Fibroblast of upper back skin (primary cell): ENCODE measurements around the gene NR2F2.

Experiments
- DNase-seq: peaks from one replicate; pipeline ENCODE4 v3.0.0-alpha.2; 2013

The NR2F2 gene

DNA sequence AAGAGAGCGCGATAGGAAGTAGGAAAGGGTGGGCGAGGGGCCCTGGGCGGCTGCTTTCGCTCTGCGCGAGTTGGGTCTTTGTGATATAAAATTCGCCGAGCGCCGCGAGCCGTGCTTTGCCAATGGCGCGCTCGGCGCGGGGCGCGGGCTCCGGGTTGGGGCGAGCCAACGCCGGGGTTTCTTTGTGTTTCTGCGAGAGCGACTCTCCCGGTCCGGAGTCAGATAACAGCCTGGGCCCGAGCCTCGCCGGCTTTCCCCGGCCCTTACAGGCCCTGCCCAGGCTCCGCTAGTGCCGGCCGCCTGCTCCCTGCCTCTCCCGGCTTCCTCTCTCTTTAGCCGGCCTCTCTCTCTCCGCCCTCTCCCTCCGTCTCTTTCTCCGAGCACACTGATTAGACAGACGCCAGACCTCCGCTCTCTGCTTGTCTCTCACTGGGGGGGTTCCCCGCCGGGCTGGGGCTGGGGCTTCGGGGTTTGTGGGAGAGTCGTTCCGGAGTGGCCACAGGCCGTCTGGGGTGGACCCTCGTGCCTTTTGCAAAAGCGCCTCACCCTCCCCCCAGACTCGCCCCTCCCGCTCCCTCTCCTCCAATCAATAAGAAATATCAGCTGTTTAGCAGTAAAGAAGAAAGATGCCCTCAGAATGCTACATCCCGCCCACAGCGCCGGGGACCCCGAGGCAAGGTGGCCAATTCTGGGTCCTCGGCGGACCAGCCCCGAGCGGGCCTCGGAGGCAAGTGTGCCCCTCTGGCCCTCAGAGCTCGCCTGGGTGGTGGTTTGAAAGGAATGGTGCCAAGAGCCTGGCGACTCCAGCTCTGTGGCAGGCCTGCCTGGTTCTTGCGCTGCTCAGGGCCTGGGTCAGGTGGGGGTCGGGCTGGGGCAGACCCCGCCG lies 2.9 kb downstream of the NR2F2 start:
- DNase-seq: no peak

DNA sequence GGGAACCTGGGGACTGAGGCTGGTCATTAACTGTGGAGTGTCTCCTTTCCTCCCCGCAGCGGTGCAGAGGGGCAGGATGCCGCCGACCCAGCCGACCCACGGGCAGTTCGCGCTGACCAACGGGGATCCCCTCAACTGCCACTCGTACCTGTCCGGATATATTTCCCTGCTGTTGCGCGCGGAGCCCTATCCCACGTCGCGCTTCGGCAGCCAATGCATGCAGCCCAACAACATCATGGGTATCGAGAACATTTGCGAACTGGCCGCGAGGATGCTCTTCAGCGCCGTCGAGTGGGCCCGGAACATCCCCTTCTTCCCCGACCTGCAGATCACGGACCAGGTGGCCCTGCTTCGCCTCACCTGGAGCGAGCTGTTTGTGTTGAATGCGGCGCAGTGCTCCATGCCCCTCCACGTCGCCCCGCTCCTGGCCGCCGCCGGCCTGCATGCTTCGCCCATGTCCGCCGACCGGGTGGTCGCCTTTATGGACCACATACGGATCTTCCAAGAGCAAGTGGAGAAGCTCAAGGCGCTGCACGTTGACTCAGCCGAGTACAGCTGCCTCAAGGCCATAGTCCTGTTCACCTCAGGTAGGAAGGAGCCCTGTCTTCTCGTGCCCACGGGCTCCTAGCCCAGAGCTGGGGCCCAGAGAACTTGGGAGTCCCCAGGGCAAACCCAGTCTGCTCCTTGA lies 3.7 kb downstream of the NR2F2 start:
- no peak for DNase-seq

DNA sequence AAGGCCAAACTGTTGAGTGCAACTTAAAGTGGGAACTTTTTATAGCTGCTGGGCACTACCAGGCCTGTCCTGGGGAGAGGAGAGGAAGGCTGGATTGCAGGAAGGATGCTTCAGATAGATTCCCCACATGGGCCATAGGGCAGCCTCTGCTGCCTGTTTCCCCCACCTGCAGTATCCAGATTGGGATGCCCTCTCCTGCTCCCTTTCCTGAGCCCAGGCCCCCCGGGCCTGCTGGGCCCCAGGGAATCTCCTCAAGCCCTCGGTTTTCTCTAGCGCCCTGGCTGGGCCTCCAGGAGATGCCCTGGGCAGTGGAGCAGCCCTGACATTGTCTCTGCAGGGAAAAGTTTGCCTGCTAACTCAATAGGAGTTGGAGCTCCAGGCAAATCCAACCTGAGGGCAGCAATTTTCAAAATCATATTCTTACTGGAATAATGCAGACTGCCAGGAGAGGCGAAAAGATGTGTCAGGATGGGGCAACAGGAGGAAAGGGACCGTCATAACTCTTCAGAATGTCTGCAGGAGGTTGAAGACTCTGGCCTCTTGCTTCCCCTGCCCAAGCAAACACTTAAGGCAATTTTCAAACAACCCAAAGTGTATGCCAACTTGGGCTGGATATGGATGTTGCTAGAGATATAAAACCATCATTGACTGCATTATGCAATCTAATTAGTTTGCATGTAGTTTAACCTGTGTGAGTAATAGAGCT lies 4.4 kb downstream of the NR2F2 start:
- DNase-seq: no peak

DNA sequence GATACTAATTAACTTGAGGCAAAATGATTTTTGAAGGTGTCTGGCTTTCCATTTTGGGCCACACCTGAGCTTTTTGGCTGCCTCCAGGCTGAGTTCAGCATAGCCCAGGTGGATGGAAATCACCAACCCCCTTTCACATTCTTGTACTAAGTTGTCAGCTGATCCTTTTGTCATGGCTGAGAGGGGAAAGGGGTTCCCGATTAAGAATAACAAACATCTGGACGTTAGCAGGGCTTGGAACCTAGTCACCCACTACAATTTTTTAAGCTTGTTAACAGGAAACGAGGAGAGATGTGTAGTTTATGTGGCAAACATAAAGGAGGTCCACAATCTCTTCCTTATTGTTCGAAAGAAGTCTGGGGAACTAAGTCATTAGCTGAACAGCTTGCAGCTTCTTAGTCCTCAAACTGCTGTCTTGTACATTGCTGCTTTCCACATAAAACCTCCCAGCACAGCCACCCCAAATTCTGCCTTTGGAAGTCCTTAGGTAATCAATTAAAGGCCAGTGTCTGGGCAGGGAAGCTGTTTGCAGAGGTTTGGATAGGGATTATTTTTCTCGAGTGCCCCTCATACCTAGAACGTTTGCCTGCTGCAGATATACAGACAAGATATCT lies 5.0 kb downstream of the NR2F2 start:
- no peak for DNase-seq

DNA sequence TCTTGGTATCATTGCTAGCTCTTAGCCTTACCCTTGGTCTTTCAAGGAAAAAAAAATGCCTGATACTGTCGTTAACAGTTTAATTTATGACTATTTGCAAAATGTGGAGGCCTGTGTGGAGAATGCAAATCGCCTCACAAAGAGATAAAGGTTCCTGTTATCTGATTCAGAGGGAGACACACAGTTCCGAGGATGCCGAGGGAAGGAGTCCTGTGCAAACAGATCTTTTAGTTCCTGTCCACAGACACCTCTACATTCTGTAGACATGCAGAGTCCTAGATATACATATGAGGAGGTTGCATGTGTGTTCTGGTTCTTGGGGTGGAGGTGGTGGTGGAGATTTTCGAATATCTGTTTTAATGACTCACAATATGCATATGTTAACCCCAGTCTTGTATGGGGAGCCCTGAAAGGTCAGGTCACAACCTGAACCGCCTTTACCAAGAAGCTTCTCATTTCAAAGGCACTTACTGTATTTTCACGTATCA lies 5.7 kb downstream of the NR2F2 start:
- DNase-seq: no peak

DNA sequence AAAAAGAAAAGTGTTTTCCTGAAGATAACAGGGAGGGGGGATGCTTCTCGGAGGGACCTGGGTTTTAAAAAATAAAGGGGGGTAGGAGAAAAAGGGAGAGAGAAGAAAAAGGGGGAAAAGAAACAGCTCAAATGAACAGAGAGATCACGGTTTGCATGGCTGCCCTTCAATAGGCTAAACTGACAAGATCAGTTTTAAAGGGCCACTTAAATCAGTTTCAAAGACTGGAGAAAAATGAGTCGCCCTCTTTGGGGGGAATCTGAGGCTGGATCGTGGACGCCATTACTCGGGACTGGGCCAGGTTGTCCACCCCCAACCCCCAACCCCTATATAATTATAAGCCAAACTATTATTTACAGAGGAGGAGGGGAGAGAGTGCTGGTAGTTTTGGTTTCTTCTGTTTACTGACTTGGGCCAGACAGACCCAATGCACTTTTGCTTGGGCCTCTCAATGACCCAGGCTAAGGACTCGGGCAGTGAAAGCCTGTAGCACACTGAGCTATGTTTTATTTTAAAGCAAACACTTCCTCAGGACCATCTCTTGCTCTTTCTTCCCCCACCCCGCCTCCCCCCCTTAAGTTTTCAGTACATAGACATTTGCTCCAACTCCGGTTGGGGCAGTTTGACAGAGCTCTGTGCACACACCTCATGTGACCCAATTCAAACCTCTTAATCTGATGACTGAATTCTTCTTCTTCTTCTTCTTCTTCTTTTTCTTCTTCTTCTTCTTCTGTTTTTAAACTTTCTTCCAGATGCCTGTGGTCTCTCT lies 6.3 kb downstream of the NR2F2 start:
- DNase-seq: no peak

DNA sequence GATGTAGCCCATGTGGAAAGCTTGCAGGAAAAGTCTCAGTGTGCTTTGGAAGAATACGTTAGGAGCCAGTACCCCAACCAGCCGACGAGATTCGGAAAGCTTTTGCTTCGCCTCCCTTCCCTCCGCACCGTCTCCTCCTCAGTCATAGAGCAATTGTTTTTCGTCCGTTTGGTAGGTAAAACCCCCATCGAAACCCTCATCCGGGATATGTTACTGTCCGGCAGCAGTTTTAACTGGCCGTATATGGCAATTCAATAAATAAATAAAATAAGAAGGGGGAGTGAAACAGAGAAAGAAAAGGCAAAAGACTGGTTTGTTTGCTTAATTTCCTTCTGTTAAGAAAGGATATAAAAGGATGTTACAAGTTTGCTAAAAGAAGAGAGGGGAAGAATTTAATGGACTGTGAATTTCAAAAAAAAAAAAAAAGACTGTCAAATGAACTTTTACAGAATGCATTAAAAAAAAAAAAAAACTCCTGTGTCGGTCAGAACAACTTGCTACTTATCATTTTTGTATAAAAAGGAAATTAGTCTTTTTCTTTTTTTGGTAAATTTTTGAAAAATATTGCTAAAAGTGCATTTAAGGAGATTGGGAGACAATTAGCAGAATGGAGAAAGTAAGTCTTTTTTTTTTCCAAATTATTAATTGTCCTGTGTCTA lies 7.0 kb downstream of the NR2F2 start:
- no peak for DNase-seq

DNA sequence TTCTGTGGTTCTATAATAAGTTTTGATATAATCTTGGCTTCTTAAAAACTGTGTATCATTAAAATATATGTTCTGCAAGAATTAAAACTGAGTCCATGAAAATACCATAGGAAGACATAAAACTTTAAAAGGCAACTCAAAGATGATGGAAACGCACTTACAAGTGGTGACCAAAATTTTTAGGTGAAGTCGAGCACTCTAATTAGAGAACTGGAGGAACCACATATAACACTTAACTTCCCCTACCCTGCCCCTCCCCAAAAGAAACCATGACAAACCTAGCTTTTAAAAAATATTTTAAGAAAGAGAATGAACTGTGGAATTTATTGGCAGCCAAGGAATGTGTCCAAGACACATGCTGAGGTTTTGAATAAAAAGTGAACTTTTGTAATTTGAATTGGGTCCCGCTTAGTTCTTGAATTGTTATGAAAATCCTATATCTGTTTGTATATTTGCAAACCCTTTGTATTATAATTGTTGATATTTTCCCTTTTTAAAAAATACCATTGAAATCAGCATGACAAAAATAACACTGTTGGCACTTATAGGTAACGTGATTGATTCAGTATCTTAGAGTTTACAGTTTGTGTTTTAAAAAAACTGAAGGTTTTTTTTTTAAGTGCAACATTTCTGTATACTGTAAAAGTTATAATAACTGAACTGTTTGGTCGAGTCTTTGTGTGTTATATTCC lies 7.7 kb downstream of the NR2F2 start:
- DNase-seq: peak; percentile 42

DNA sequence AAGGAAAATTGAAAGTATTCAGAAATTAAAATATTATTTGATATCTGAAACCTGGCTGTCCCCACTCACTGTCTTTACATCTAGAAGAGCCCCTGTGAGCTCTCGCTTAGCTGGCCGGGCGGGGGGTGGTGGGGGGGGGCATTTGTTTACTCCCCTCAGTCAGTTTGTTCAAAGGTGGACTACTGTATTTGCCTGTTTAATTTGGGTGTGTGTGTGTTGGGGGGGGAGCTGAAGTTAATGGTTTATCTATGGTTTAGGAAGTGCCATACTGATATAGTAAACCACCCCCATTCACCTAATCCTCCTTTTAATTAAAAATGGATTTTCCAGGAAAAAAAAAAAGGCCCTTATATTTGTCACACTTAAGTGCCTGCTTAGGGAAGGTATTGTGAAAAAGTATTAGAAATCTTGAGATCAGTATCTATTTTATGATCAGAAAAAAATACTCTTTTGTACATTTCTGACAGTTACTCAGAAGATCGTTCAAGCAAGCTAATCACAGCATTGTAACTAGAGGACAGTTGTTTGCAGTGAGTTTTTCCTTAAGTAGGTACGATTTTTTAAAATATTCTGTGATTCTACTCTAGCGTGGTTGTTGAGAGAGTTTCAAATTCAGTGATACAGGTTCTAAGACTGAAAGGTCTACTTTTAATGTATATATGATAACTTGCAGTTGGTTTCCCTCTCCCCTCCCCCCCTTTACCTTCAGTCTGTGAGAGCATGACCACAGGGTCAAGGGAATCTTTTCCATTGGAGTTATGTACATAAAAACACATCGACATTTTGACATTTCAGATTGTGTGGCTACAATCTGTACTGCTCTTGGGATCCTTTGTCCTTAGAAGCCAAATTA lies 8.5 kb downstream of the NR2F2 start:
- DNase-seq: no peak

DNA sequence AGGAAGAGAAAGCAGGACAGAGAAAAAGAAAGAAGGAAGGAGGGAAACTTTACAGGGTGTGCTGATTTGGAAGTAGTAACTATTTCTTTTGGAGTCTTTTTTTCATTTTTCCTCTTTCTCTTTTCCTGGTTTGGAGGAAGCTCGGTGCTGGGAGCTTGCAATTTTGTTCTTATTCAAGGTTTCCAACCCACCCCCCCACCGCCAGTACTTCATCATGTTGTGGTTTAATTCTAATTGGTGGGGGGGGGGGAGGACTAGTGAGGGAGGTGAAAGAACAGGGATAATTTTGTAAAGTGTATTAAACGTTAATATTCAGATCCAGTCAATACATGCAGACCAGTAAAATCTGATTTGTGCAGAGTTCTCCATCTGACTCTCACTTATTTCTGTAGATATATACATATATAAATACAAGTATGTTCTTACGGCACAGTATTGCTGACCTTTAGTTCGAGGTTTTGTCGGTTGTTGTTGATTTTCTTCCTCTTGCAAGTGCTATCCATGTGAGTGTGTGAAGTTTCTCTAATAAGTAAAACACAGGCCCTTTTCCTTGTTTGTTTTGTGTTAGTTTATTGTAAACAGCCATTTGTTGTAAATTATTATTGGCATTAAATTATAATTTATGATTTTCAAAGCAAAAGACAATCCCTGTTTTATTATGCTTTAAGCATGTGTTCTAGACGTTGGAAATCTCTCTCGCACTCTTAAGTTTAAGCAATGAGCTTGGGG lies 9.3 kb downstream of the NR2F2 start:
- no peak for DNase-seq

DNA sequence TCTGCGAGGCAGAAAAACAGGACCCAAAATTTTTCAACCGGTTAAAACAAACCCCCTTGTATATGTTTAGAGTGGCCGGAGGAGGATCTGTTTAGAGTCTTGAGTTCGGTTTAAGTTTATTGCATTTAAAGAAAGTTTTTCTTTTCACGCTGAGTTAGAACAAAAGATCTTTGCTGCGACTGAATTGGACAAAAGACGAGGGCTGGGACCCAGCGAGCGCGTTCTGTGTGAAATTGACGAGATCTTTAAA lies 9.8 kb downstream of the NR2F2 start:
- no peak for DNase-seq

DNA sequence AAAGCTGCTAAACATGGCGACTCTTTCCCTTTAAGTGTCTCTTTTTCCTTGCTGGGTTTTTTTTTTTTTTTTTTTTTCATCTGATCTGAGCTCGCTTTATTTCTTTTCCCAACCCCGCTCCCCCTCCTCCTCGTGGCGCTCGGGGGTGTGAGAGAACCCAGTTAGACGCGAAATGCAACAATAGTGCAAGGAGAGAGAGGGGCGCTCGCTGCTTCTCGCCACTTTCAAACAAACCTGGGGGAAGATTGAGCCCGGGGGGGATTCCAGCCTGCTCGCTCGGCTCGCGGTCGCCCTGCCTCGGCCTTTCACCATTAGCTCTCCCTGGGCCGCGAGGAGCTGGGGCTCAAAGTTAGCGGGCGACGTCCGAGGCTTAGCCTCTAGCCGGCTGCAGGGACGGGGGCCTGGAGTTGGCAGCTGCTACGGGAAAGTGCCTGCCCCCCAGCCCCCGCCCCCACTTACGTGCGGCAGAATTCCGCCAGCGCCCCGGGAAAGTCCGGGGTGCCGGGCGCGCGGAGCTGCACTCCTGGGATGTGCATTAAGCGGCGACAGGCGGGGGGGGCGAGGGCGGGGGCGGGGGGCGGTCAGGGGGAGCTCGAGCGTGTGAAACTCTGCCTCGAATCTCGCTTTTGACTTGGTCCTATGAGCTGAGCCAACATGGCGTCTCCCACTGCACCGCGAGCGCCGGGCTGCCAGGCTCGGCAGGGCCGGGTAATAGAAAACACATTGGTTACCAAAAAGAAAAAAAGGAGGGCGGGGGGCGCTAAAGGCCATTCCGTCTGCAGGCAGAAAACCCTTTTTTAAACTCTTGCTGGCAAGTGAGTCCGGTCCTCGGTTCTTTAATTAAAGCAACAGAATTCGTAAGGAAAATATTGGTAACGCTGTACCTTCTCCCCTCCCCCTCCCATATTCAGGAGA lies 10.4 kb downstream of the NR2F2 start:
- DNase-seq: peak; percentile 65

DNA sequence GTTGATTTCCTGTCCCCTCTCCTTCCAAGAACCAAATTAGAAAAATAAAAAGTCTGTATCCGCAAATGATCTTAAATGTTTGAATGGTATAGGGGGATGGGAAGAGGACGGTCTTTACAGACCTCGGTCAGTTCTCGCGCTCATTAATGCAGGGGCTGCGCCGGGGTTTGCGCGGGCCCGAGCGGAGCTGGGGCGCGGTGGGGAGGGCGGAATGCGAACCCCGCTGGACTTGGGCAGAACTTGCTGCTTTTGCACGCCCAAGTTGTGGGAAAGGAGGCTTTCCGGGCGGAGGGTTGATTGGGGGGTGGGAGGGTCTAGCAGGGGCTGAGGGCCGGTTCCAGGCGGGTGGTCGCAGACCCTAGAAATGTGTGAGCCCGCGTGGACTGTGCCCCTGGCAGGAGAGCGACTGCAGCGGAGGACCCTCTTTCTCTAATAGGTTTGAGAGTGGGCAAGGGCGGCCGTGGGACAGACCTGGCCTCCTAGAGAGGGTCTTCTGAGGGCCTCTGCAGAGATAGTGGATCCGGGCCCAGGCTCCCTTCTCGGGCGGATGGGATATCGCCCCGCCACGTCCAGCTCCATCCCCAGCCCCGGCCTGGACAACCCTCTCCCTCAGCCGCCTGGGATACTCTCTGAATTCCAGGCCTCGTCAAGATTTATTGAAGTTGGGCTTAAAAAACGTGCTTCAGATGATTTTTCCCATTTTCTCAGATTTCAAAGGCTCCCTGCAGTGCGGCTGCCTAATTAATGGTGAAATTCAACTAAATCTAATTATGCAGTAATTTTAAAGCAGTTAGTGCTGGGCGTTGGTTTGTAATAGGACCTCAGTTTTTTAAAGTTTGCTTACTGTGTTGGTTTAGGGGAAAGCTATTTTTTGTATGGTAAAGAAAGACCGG lies 11.3 kb downstream of the NR2F2 start:
- no peak for DNase-seq

DNA sequence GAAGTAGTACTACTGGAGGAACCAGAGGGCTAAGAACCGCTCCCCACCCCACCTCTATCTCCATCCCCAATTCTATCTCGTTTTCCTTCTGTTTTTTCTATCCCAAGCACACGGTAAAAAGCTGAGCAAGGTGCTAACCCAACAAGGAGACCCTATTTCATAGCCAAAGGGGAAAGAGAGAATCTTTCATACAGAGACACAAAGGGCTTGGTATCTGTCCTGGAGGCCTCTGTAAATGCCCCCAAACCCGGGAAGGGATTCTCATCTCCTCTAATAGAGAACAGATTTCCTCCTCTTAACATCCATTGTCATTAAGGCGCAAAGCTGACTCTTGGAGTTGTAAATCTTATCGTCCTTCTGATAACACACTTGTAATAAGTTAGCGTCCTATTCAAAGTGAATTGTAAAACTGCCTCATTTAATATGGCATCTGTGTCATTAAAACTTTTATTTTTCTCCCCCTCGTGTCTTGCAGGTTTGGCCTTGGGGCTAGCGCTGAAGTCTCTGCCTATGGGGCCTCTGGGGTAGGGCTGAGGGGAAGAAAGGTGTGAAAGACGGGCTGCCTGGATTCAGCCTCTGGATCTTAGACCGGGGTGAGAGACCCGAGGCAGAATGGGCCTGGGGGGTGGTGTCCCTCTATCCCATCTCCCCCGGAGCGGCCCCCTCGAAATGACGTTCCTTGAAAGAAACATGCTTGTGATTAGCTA lies 12.1 kb downstream of the NR2F2 start:
- no peak for DNase-seq

DNA sequence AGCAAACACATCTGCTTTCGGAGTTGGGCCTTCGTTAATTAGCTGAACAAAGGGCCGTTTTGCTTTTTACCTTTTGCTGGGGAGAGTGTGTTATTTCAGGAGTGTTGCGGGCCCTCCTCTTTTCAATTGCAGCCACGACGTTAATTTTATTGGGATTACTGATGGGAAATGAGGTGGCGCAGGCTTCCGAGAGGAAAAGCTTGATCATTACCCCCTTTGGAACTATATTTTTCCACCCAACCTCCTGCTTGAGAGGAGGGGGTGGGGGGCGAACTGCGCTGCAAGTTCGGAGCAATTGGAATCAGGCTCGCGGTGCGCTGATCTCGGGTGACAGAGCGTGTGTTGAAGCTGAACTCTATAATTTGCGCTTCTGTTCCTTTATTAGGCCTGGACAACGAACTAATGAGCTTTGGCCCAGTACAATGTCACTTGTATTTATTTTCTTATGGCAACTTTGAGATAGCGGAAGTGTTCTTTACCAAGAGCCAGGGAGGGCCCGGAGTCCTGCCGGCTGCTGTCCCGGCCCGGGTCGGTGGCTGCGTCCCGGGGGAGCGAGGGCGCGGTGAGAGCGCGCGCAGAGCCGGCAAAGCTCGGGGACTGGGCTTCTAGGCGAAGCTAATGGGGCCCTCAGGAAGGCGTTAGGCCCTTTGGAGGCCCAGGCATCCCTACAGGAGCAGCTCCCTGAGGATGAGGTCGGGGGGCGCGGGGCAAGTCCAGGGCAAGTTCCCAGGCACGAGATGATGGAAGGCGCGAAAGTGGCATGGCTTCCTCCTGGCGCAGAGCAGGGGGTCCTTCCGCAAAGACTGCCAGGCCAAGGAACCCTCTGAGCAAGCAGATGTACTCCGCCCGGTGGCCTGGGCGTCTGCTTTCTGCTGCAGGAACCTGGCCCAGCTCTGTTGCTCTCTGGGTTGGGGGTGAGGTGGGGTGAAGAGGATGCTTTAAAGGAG lies 12.9 kb downstream of the NR2F2 start:
- DNase-seq: no peak
